H1 (cell line): Measurements from ENCODE around the gene HAGH. TPM values are rescaled to one million over a fixed set of nuclear protein-coding genes. Genes with fewer than 3 reads are reported as not detected.
A peak's percentile ranks its signal among the peaks of the same experiment; 100 is the strongest.

Experiments used
- CTCF ChIA-PET: fragments of 300-600 bp; sonication (Branson Sonifier 250); formaldehyde crosslinking; loops from one replicate; lab custom pipeline; 2021; ENCODE audit not compliant: partially characterized antibody; lab: Charles Lee
- POLR2A ChIA-PET: fragments of 300-600 bp; sonication (Branson Sonifier 250); formaldehyde crosslinking; loops from one replicate; lab custom pipeline; 2021; ENCODE audit warnings: inconsistent platforms; ENCODE audit not compliant: partially characterized antibody; lab: Charles Lee
- DNase-seq, 2 experiments: peaks; one replicate each; pipeline versions ENCODE4 v3.0.0 to v3.0.0-alpha.2; 2010 to 2022; ENCODE audit warnings: low spot score in 2 of 2, low read depth in 1 of 2, mixed read lengths in 1 of 2
- FAIRE-seq: peaks from 2 replicates; lab custom pipeline; 2011; peaks lifted over from hg19 to GRCh38; lab: Jason Lieb, UNC
- H2AFZ ChIP-seq: 2 replicates; pipeline ENCODE4 v1.8.1; 2012; ENCODE audit warnings: low read length, inconsistent platforms
- H2AK5ac ChIP-seq: 2 replicates; pipeline ENCODE4 v1.6.1; 2013; ENCODE audit warnings: low read depth, low read length
- H2BK120ac ChIP-seq: replicated peaks from 2 replicates; pipeline ENCODE3; 2013; ENCODE audit warnings: low read depth, low read length, inconsistent platforms
- H2BK12ac ChIP-seq: 2 replicates; pipeline ENCODE4 v1.6.1; 2013; ENCODE audit warnings: low read depth, low read length
- H2BK15ac ChIP-seq: 2 replicates; pipeline ENCODE4 v1.6.1; 2013; ENCODE audit warnings: low read length
- H2BK20ac ChIP-seq: 2 replicates; pipeline ENCODE4 v1.6.1; 2013; ENCODE audit warnings: low read length
- H2BK5ac ChIP-seq: 2 replicates; pipeline ENCODE4 v1.6.1; 2013; ENCODE audit warnings: low read depth, low read length
- H3K14ac ChIP-seq: 2 replicates; pipeline ENCODE4 v1.6.1; 2013; ENCODE audit warnings: inconsistent platforms; ENCODE audit not compliant: insufficient read length
- H3K18ac ChIP-seq: 2 replicates; pipeline ENCODE4 v1.6.1; 2013; ENCODE audit warnings: low read length; ENCODE audit errors: extremely low read depth
- H3K23ac ChIP-seq: 2 replicates; pipeline ENCODE4 v1.6.1; 2013; ENCODE audit warnings: inconsistent platforms; ENCODE audit not compliant: insufficient read length
- H3K23me2 ChIP-seq: 2 replicates; pipeline ENCODE4 v1.6.1; 2013; ENCODE audit warnings: low read depth, low read length
- H3K27ac ChIP-seq: 2 replicates; pipeline ENCODE4 v1.6.1; 2011; ENCODE audit warnings: low read depth, low read length, inconsistent platforms
- H3K27me3 ChIP-seq, 4 experiments: replicated peaks in 1 of 4; 1 replicate in 1 of 4; 2 replicates in 3 of 4; pipeline versions ENCODE4 v1.6.1 to v1.8.1; 2011 to 2013; ENCODE audit warnings: low read length in 3 of 4, mild to moderate bottlenecking in 3 of 4, inconsistent platforms in 2 of 4, mixed read lengths in 2 of 4, moderate library complexity in 1 of 4; ENCODE audit not compliant: control insufficient read depth in 3 of 4, insufficient read depth in 3 of 4; ENCODE audit errors: extremely low read depth in 1 of 4
- H3K36me3 ChIP-seq, 4 experiments: 2 replicates each; pipeline versions ENCODE4 v1.6.1 to v1.8.1; 2011 to 2013; ENCODE audit warnings: mild to moderate bottlenecking in 4 of 4, low read length in 3 of 4, moderate library complexity in 2 of 4, control low read depth in 1 of 4, inconsistent platforms in 1 of 4; ENCODE audit not compliant: insufficient read depth in 4 of 4, control insufficient read depth in 2 of 4
- H3K4ac ChIP-seq: replicated peaks from 2 replicates; pipeline ENCODE3; 2013; ENCODE audit warnings: low read length, low read depth, mixed read lengths, inconsistent platforms; ENCODE audit not compliant: insufficient read length
- H3K4me1 ChIP-seq, 4 experiments: replicated peaks in 1 of 4; 1 replicate in 1 of 4; 2 replicates in 3 of 4; pipeline versions ENCODE4 v1.6.1 to v1.8.1; 2011 to 2013; ENCODE audit warnings: low read length in 3 of 4, inconsistent platforms in 2 of 4, mixed read lengths in 1 of 4; ENCODE audit not compliant: insufficient read depth in 4 of 4, control insufficient read depth in 3 of 4
- H3K4me2 ChIP-seq, 2 experiments: 2 replicates each; pipeline versions ENCODE4 v1.6.1 to v1.8.1; 2011 to 2013; ENCODE audit warnings: low read depth in 2 of 2, low read length in 2 of 2, control low read depth in 1 of 2, inconsistent platforms in 1 of 2, mild to moderate bottlenecking in 1 of 2; ENCODE audit not compliant: insufficient read depth in 1 of 2
- H3K4me3 ChIP-seq, 4 experiments: fragments of 200-600, 300-600 bp in 1 of 4; sonication (generic), shearing (Covaris generic), sonication (Bioruptor Twin) in 1 of 4; 2 replicates each; pipeline versions ENCODE4 v1.5.1 to v1.8.1; 2011 to 2016; ENCODE audit warnings: low read length in 4 of 4, low read depth in 3 of 4, control low read depth in 2 of 4, inconsistent platforms in 2 of 4, mild to moderate bottlenecking in 2 of 4, mixed read lengths in 1 of 4, moderate library complexity in 1 of 4; ENCODE audit not compliant: insufficient read depth in 2 of 4; ENCODE audit errors: extremely low read depth in 1 of 4
- H3K56ac ChIP-seq: replicated peaks from 2 replicates; pipeline ENCODE3; 2013; ENCODE audit warnings: low read depth, mild to moderate bottlenecking, mixed read lengths, low read length, inconsistent platforms; ENCODE audit not compliant: insufficient read length
- H3K79me1 ChIP-seq: 2 replicates; pipeline ENCODE4 v1.6.1; 2013; ENCODE audit warnings: low read depth, low read length, control low read depth
- H3K79me2 ChIP-seq, 2 experiments: 2 replicates each; pipeline versions ENCODE4 v1.6.1 to v1.8.1; 2012 to 2013; ENCODE audit warnings: low read length in 2 of 2, mild to moderate bottlenecking in 2 of 2, inconsistent platforms in 1 of 2; ENCODE audit not compliant: insufficient read depth in 2 of 2, control insufficient read depth in 1 of 2
- H3K9ac ChIP-seq, 4 experiments: replicated peaks in 1 of 4; 1 replicate in 1 of 4; 2 replicates in 3 of 4; pipeline versions ENCODE4 v1.6.1 to v1.8.1; 2011 to 2013; ENCODE audit warnings: low read depth in 3 of 4, low read length in 3 of 4, control low read depth in 2 of 4, mild to moderate bottlenecking in 2 of 4, moderate library complexity in 2 of 4, inconsistent platforms in 1 of 4; ENCODE audit errors: extremely low read depth in 1 of 4
- H3K9me3 ChIP-seq, 2 experiments: 2 replicates each; pipeline versions ENCODE4 v1.6.1 to v1.8.1; 2012 to 2013; ENCODE audit warnings: mild to moderate bottlenecking in 2 of 2, moderate library complexity in 2 of 2, control low read depth in 1 of 2, inconsistent platforms in 1 of 2, low read depth in 1 of 2, low read length in 1 of 2, mixed read lengths in 1 of 2; ENCODE audit not compliant: insufficient read depth in 2 of 2
- H4K20me1 ChIP-seq, 2 experiments: replicated peaks in 1 of 2; 2 replicates each; pipeline versions ENCODE3 to v1.8.1; 2011 to 2013; ENCODE audit warnings: inconsistent platforms in 2 of 2, low read length in 2 of 2, mild to moderate bottlenecking in 1 of 2; ENCODE audit not compliant: insufficient read depth in 2 of 2, control insufficient read depth in 1 of 2
- H4K5ac ChIP-seq: 2 replicates; pipeline ENCODE4 v1.6.1; 2013; ENCODE audit warnings: low read length, low read depth, mixed read lengths, inconsistent platforms; ENCODE audit not compliant: insufficient read length
- H4K8ac ChIP-seq: 2 replicates; pipeline ENCODE4 v1.8.0; 2013; ENCODE audit warnings: mild to moderate bottlenecking, moderate library complexity, low read length, inconsistent platforms; ENCODE audit not compliant: insufficient read depth; ENCODE audit errors: extremely low read depth
- H4K91ac ChIP-seq: replicated peaks from 2 replicates; pipeline ENCODE3; 2013; ENCODE audit warnings: low read length, mixed read lengths, inconsistent platforms; ENCODE audit not compliant: insufficient read length
- BACH1 ChIP-seq: IDR thresholded peaks from 2 replicates; pipeline ENCODE4 v1.6.1; 2012; ENCODE audit warnings: low read length, improper control_type of control experiment
- GTF2F1 ChIP-seq: IDR thresholded peaks from 2 replicates; pipeline ENCODE4 v1.6.1; 2012; ENCODE audit warnings: low read depth, low read length, improper control_type of control experiment, borderline replicate concordance
- JUN ChIP-seq: IDR thresholded peaks from 2 replicates; pipeline ENCODE4 v1.6.1; 2011; ENCODE audit warnings: low read depth, mild to moderate bottlenecking, improper control_type of control experiment, low read length
- POLR2A ChIP-seq, 2 experiments: IDR thresholded peaks; 1 replicate in 1 of 2; 2 replicates in 1 of 2; pipeline ENCODE4 v1.6.1; 2011; ENCODE audit warnings: low read depth in 2 of 2, low read length in 2 of 2, mild to moderate bottlenecking in 2 of 2; ENCODE audit errors: control extremely low read depth in 1 of 2
- POLR2AphosphoS5 ChIP-seq: IDR thresholded peaks from 2 replicates; pipeline ENCODE4 v1.6.1; 2011; ENCODE audit warnings: low read depth, low read length
- RAD21 ChIP-seq, 2 experiments: IDR thresholded peaks in 1 of 2; conservative IDR thresholded peaks in 1 of 2; 2 replicates each; pipeline ENCODE4 v1.6.1; 2011; ENCODE audit warnings: low read depth in 2 of 2, low read length in 2 of 2, improper control_type of control experiment in 1 of 2, inconsistent platforms in 1 of 2, mild to moderate bottlenecking in 1 of 2, moderate library complexity in 1 of 2
- SAP30 ChIP-seq: fragments of 300-600 bp; sonication (generic); IDR thresholded peaks from 2 replicates; pipeline ENCODE4 v1.7.1; 2012; ENCODE audit warnings: low read length, moderate library complexity, mild to moderate bottlenecking, inconsistent platforms; ENCODE audit not compliant: insufficient read depth, insufficient replicate concordance
- SIRT6 ChIP-seq: IDR thresholded peaks from one replicate; pipeline ENCODE4 v1.7.1; 2012; ENCODE audit warnings: low read length, inconsistent platforms
- WGBS, 2 experiments: shearing (Covaris generic) in 1 of 2; methylation state at CpG; one replicate each; pipeline versions ENCODE4 v1.1.6 to v1.1.7; 2013 to 2015; ENCODE audit warnings: low lambda C conversion rate in 2 of 2, mixed read lengths in 2 of 2, inconsistent platforms in 1 of 2, low coverage in 1 of 2, missing lambda C conversion rate in 1 of 2; ENCODE audit not compliant: insufficient replicate concordance in 2 of 2, insufficient coverage in 1 of 2, insufficient read length in 1 of 2; ENCODE audit errors: extremely low coverage in 1 of 2, missing lambda C conversion rate in 1 of 2; 5-methylcytosine and 5-hydroxymethylcytosine counted together
- polyA plus RNA-seq, 7 experiments: library from polyadenylated mRNA; depleted of rRNA in 3 of 7; stranded (reverse) in 5 of 7; unstranded in 2 of 7; fragments of >200 nt in 5 of 7; fragments of 200-250 nt in 2 of 7; gene quantifications; 1 replicate in 5 of 7; 2 replicates in 1 of 7; 4 replicates in 1 of 7; pipeline versions ENCODE4 v1.2.1 to v1.2.3, GENCODE V29; 2011 to 2013; ENCODE audit warnings: missing spikeins in 2 of 7, mixed read lengths in 2 of 7
- total RNA-seq: library from RNA; stranded (reverse); fragmentation: NEBNext Ultra II Directional; extraction: Animal tissue kit (Norgen Biotek cat#: 25700); gene quantifications from 2 replicates; pipeline ENCODE4 v1.2.1, GENCODE V29; 2021
- TF ChIP-seq, protein P1 (sequence below): IDR thresholded peaks from 2 replicates; pipeline ENCODE4 v1.6.1; 2012; ENCODE audit warnings: low read length, inconsistent platforms

The HAGH gene
- total and polyA plus RNA-seq, 2 of the 8 experiments (the other 6 are each of a cell fraction or from before 2014, with no cell fraction given), result 28.7 to 40.6 TPM

DNA sequence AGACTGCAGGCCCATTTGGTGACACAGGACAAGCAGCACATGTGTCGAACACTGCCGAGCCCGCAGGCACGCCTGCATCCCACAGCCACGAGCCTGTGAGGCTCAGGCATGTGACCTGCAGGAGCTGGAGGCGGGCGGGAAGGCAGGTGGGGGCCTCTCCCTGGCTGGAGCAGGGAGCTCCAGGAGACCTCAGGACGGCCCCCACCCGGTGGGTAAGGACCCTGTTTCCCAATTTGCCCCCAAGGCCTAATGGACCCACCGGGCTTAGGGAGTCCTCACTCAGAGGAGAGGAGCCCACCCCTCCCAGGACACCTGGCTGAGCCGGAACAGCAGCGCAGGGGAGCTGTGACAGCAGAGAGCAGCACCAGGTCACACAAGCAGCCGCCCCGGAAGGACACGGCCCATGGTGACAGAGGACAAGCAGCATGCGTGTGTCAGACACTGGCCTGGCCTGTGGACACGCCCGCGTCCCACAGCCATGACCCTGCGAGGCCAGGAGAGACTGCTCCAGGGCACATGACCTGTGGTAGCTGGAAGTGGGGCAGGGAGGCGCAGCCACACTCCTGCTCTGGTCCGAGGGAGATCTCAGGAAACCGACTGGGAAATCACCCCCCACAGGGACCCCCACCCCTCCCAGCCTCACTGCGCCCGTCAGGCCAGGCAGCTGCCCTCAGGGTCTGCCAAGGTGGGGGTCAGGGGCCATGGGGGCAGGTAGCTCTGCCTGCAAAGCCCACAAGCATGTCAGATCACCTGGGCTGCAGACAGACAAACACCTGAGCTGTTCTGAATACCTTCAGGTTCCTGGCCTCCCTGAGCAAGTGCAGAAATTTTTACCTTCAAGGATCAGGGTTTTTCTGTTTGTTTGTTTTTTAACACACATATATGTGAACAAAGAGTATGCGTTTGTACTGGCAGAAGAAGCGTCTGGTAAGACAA is 46.6 kb downstream of the HAGH start:
- H3K18ac ChIP-seq, result no peak overlapping the region
- H2BK20ac ChIP-seq, result no peak overlapping the region
- H3K36me3 ChIP-seq, result peaks cover 0 to 22% (median 9%) of the 10 kb centered on the region in 4 experiments; a peak in 5 of 8 replicates
- no peak overlapping the region for H3K9ac ChIP-seq
- no peak overlapping the region for H4K5ac ChIP-seq
- no peak overlapping the region for H2BK12ac ChIP-seq
- H3K56ac ChIP-seq, result no peak overlapping the region
- no peak overlapping the region for H2AFZ ChIP-seq
- POLR2A ChIA-PET, result interaction anchor here (0.5 to 12.0 kb wide), 11 partner anchors 9 to 512 kb away, joined by 3 to 246 read pairs (median 5); partner anchors contain the start of genes EME2, IGFALS, JPT2 and MRPS34
- no peak overlapping the region for H4K8ac ChIP-seq
- no peak overlapping the region for H3K23ac ChIP-seq
- H3K27me3 ChIP-seq, result no peaks in the 10 kb centered on the region
- H2BK120ac ChIP-seq, result no peak overlapping the region
- H3K79me1 ChIP-seq, result peaks cover 9% of the 10 kb centered on the region
- FAIRE-seq (no peak), DNase-seq (no peak)
- no peak overlapping the region for H2BK15ac ChIP-seq
- no peak overlapping the region for H4K91ac ChIP-seq
- no peak overlapping the region for H3K4me3 ChIP-seq
- 92% methylated on average over 23 of the region's 27 CpGs; no CpG with 5 or more reads in 1 of the 2 experiments for WGBS, 2 experiments
- peaks cover 5 to 29% of the 10 kb centered on the region in 2 experiments for H4K20me1 ChIP-seq
- peaks cover 3% of the 10 kb centered on the region; the same call in 1 of the 2 replicates for H3K23me2 ChIP-seq
- no peak overlapping the region for H3K14ac ChIP-seq
- no peak overlapping the region for H3K4me2 ChIP-seq
- H3K4me1 ChIP-seq, result peaks cover 0 to 7% (median 4%) of the 10 kb centered on the region in 4 experiments; a peak in 5 of 7 replicates
- no peaks in the 10 kb centered on the region for H3K9me3 ChIP-seq
- no peak overlapping the region for H2BK5ac ChIP-seq
- H3K4ac ChIP-seq, result no peak overlapping the region
- CTCF ChIA-PET, result interaction anchor here (0.8 to 1.2 kb wide), 2 partner anchors 43 to 105 kb away, joined by 3 read pairs; no protein-coding TSS in a partner anchor
- no peak overlapping the region for H3K27ac ChIP-seq
- H3K79me2 ChIP-seq, result peaks cover 0 to 16% of the 10 kb centered on the region in 2 experiments; a peak in 2 of 4 replicates
- H2AK5ac ChIP-seq, result no peak overlapping the region
- no peak for TF ChIP-seq JUN
- peak; percentile 66 for TF ChIP-seq POLR2AphosphoS5
- 0 out of 3 replicates have a peak, but pooled peaks of 1 of the 2 experiments have one; percentile 27 for TF ChIP-seq POLR2A (IDR thresholded peaks at IDR 0.05; ENCODE audit: control extremely low read depth in 1 of 2, low read depth in 2 of 2, low read length in 2 of 2)
- no peak for TF ChIP-seq GTF2F1
- TF ChIP-seq RAD21 (IDR thresholded peaks at IDR 0.05 in 1 of 2, conservative IDR thresholded peaks at IDR 0.05 in 1 of 2; ENCODE audit: low read depth in 2 of 2, low read length in 2 of 2), result no peak
- no peak for TF ChIP-seq BACH1
- no peak for TF ChIP-seq SAP30
- TF ChIP-seq, protein P1, sequence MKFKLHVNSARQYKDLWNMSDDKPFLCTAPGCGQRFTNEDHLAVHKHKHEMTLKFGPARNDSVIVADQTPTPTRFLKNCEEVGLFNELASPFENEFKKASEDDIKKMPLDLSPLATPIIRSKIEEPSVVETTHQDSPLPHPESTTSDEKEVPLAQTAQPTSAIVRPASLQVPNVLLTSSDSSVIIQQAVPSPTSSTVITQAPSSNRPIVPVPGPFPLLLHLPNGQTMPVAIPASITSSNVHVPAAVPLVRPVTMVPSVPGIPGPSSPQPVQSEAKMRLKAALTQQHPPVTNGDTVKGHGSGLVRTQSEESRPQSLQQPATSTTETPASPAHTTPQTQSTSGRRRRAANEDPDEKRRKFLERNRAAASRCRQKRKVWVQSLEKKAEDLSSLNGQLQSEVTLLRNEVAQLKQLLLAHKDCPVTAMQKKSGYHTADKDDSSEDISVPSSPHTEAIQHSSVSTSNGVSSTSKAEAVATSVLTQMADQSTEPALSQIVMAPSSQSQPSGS, result no peak
- TF ChIP-seq SIRT6, result no peak
